GM20431 (cell line): ENCODE data around the gene NTRK1.

ENCODE experiments used
- in situ Hi-C: fragments of 300-500 bp; cut with MseI, MboI; formaldehyde crosslinking; loops from one replicate; pipeline ENCODE4 v1.15.0; 2020; ENCODE audit warnings: low sequenced_read_pairs; ENCODE audit not compliant: unreplicated experiment

NTRK1 gene

DNA sequence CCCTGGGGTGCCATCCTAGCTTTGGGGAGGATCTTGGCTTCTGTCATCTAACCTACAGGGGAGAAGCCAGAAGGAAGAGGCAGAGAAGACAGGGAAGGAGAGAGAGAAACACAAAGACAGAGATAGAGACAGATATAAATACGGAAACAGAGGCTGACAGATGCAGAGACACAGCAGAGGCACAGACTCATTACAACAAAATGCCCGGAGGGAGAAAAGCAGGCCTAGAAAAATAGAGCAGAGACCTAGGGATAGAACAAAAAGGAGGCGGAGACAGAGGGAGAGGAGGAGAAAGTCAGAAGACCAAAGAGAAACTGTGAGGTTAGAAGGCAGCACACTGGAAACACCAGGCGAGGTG, 34.8 kb downstream of the NTRK1 start:
- in situ Hi-C loops: no loop called here

DNA sequence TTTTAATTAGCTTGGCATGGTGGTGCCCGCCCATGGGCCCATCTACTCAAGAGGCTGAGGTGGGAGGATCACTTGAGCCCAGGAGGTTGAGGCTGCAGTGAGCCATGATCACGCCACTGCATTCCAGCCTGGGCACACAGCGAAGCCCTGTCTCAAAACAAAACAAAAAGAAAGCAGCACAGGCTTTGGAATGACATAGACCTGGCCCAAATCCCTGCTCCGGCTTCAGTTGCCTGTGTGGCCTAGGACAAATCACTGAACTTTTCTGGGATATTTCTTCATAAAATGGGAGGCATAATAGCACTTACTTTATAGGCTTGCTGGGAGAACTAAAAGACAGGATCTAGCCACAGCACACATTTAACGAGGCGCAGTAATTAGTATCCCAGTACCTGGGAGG, 35.3 kb downstream of the NTRK1 start:
- in situ Hi-C loops: no loop called here

- in situ Hi-C loops: no loop called here
Observed at GRCh38 chr1:156896490-156897033, 35.9 kb downstream of the NTRK1 start.

DNA sequence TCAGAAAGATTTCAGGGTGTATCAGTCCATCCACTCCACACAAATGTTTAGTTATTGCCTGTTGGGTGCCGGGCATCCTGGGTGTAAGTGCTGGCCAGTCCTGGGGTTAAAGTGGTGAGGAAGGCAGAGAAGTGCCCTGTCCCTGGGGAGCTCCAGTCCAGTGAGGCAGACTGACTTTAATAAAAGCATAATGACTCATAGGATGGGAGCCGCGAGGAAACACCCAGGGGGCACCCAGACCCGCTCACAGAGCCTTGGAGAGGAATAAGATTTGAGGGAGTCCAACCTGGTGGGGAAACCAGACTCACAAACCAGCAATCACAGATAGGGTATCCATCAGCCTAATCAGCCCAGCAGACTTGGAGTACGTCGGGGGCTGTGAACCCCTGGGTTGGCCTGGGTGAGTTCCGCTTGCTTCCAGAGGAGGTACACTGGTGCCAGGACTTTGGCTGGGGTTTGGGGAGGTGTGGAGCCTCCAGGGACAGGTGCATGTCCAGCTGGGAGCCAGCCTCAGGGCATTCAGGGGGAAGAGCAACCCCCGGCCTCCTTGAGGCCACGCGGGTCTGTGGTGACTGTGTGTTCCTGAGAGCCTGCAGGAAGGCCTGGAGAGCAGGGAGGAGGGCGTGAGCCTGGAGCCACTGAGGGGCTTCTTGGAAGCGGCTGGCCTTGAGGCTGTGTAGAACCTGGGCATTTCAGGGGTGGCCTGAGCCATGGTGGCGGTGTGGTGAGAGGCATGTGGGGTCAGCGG, 36.6 kb downstream of the NTRK1 start:
- in situ Hi-C loops: no loop called here

DNA sequence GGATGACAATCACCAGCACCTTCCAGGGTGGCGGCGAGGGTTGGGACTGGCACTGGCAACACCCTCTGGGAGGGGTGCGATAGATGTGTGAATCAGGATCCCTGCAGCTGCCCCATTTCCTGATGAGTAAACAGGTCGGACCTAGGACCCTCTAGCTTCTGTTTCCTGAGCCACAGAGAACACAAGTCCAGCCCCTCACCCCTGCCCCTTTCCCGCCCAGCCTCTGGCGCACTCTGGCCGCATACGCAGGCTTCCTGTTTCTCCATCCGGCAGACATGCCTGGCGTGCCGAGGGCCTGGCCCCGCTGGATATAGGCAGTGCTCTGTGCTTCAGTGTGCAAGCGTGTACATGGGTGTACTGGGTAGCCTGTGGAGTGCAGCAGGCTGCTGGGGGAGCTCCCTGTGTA, 37.5 kb downstream of the NTRK1 start:
- in situ Hi-C loops: no loop called here

- in situ Hi-C loops: no loop called here
Observed at GRCh38 chr1:156898971-156899664, 38.5 kb downstream of the NTRK1 start.

DNA sequence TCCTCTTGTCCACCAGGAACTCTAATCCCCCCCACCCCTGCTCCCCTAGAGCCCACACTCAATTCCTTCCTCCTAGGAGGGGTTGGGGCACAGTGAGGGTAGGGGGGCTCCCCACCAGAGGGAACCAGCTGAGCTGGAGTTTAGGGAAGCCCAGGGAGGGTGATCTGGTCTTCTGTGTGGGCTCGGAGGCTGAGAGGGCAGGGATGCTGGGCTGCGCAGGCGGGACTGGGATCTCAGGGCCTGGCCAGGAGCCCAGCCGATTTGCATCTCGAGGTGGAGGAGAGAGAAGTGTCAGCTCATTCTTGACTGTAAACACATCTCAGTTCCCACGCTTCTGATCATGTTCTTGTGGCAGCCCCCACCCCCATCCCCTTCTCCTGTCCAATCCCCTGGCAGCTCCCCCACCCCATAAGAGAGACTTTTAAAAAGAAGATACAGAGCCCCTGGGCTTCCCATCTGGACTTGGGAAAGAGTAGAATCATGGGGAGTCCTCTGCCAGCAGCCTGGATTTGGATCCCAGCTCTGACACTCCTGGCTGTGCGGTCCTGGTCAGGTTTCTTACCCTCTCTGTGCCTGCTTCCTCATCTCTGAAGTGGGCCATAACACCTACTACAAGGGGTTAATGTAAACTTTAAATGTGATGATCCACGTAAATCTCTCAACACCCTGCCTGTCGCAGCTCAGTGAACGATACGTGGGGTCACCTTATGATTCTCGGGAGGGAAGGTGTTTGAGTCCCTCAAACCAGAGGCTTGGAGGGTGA, 39.5 kb downstream of the NTRK1 start:
- in situ Hi-C loops: no loop called here

DNA sequence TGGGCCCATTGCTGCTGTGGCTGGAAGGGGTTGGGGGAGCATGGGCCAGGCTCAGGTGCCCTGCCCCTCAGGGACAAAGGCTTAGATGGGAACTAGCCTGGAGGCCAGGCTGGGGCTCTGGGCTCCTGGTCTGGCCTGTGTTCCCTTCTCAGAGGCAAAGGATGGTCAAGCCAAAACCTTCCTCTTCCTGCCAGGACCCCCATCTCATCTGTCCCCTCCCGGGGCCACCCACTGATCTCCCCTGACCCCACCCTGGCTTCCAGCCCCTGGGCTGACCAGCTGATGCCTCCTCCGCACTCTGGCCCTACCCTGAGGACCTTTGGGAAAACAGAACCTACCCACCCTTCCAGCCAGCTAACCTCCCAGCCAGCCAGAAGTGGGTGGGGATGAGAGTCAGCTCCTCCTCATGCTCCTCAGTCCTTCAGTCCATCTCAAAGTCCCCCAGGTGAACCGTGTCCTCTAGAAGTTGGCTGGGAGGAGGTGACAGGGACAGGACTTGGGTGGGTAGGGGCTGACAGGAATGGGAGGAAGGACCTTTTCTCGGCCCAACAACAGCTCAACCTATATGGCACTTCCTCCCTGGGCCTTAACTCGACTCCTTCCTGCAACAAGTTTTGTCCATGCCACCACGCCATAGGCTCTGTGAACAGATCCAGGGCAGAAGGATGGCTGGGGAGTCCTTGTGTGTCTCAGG, 40.4 kb downstream of the NTRK1 start:
- in situ Hi-C loops: no loop called here

DNA sequence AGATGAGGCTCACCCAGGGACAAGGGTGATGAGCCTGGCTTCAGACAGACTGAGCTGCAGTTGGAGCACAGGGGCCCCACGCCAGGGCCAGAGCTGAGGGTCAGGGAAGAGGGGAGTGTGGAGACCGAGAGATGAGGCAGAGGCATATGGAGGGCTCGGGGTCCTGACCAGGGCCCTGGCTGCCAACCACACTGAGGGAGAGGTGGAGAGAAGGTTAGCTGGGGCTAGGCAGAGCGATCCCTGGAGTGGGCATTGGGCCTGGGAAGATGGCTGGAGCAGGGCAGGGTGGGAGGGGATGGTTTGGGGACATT, 40.9 kb downstream of the NTRK1 start:
- in situ Hi-C loops: no loop called here

DNA sequence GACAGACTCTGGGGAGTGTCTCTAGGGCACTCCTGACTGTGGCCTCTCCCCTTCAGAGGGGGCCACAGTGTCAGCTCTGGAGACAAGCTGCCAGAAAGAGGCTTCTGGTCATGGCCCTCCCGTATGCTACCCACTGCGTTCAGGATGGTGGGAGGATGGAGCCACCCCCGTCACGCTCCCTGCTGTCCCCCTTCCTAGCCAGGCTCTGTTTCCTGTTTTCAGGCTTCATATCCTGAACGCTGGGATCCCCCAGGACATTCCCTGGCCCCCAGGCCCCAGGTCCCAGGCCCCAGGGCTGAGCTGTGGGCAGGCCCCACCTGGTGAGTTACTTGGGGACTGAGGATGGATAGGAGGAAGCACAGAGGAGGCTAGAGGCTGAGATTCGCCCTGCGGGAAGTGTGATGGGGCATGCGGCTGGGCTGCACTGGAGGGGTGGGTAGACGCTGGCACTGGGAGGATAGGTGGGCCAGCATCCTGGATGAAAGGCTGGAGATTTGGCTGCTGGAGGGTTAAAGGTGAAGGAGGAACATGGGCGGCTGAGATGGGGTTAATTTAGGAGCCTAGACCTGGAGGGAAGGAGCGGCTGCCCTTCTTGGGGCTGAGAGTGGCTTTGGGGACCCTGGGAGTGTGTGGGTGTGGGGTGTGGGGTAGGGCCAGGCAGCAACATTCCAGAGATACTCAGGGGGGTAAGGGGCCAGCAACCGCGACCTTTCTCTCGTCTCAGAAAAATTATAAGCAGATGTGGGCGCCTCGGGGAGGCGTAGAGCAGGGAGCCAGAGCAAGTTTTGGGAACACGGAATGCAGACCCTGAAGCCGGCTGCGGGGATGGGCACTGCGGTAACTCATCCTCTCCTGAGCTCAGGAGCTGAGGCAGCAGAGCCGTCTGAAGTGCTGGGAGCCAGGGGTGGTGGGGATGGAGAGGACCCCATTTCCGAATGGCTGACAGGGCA, 41.6 kb downstream of the NTRK1 start:
- in situ Hi-C loops: no loop called here

- in situ Hi-C loops: no loop called here
Observed at GRCh38 chr1:156903328-156904091, 42.8 kb downstream of the NTRK1 start.

DNA sequence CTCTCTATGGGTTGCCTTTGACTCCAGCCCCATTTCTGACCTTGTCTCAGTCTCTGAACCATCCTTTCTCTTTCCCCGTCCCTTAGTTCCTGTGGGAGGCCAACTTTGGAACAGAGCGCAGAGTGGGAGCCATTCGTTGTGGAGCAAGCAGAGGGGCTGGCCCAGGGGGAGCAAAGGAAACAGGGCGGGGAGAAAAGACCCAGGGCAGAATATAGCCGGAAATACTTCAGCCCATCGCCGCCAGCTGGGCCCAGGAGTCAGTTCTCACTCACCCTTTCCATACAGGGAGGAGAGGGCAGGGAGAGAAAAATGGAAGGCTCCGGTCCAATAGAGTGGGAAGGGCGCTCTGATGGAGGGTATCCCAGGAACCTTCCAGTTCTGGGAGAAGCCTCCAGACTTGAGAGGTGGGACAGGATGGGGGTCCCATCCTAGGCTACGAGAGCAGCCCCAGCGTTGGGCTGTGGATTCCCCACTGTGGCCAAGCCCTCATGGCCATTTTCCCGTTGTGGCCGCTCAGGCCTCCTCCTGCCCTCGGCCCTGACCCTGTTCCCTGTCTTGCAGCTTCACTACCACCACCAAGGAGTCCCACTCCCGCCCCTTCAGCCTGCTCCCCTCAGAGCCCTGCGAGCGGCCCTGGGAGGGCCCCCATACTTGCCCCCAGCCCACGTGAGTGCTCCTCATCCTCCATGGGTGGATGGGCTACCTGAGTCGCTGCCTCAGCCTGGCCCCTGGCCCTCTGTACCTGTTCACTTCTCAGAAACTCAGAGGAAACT, 43.7 kb downstream of the NTRK1 start:
- in situ Hi-C loops: no loop called here

- in situ Hi-C loops: no loop called here
Observed at GRCh38 chr1:156905176-156905575, 44.5 kb downstream of the NTRK1 start.

DNA sequence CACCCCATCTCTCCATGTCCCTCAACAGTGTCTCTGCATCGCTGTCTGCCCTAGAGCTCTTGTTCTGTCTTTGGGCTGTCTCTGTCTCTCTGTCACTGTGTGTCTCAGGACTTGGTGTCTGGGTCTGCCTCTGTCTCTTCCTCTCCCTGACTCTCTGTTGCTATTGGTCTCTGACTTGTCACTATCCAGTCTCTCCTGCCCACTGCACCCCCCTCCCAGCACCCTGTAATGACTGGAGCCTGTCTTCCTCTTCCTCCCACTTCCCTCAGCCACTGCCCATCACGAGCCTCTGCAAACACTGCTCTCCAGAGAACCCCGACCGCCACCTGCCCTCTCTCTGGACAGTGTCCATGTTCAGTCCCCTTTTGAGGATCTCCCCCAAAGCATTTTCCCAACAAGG, 45.0 kb downstream of the NTRK1 start:
- in situ Hi-C loops: no loop called here

DNA sequence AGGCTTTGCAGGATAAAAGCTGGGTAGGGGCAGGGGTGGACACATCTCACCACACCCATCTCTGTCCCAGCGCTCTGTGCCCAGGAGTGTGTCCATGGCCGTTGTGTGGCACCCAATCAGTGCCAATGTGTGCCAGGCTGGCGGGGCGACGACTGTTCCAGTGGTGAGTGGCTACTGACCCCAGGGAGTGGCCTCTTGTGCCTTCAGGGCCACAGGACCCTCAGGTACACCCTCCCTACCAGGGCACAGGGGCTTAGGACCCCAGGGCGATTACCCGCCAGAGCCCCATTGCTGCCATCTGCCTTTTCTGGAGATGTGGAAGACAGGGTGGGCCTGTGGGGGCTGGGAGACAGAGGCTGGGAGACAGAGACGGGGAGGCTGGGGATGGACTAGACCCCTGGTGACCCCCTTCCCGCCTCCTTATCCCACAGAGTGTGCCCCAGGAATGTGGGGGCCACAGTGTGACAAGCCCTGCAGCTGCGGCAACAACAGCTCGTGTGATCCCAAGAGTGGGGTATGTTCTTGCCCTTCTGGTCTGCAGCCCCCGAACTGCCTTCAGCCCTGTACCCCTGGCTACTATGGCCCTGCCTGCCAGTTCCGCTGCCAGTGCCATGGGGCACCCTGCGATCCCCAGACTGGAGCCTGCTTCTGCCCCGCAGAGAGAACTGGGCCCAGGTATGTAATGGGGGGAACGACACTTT, 45.7 kb downstream of the NTRK1 start:
- in situ Hi-C loops: no loop called here

DNA sequence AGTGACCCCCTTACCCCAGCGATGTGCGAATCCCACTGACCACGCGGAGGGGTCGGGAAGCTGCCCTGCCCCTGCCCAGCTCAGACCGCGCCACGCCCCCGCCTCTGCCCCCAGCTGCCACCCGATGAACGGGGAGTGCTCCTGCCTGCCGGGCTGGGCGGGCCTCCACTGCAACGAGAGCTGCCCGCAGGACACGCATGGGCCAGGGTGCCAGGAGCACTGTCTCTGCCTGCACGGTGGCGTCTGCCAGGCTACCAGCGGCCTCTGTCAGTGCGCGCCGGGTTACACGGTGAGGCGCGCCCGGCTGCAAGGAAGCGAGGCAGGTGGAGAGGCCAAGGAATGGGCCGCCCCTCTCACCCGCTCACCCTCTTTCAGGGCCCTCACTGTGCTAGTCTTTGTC, 47.9 kb downstream of the NTRK1 start:
- in situ Hi-C loops: no loop called here

DNA sequence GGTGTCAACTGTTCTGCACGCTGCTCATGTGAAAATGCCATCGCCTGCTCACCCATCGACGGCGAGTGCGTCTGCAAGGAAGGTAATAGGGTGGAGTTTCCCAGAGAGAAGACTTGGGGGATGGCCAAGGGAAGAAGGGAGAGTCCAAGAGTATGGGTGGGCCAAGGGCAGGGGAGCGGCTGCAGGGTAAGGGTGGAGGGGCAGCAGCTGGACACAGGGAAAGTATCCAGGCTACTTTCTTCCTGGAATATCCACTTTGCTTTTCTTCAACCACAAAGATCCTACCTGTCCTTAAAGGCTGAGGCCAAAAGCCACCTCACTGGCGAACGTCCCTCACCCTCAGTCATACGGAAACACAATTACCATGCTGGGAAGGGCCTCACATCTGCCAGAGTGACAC, 48.3 kb downstream of the NTRK1 start:
- in situ Hi-C loops: no loop called here
